WTC11 (cell line): ENCODE measurements around the gene LYAR.
"Not testable (repeated sequence)": the region's sequence is repeated elsewhere in the genome, so short reads cannot be mapped to it uniquely, and the experiment has no call there.

Experiments used
- ATF3 ChIP-seq: sonication (generic); formaldehyde crosslinking; conservative IDR thresholded peaks from 2 replicates; pipeline ENCODE4 v1.8.1; 2022; ENCODE audit warnings: mild to moderate bottlenecking, missing genetic modification reagents
- CREB1 ChIP-seq: sonication (generic); formaldehyde crosslinking; IDR thresholded peaks from 2 replicates; pipeline ENCODE4 v1.8.0; 2023; ENCODE audit warnings: mild to moderate bottlenecking, missing genetic modification reagents
- CREM ChIP-seq: sonication (generic); formaldehyde crosslinking; IDR thresholded peaks from 2 replicates; pipeline ENCODE4 v1.8.1; 2022; ENCODE audit warnings: mild to moderate bottlenecking, missing genetic modification reagents, moderate library complexity
- CTCF ChIP-seq: fragments of 200-600 bp; IDR thresholded peaks from 2 replicates; pipeline ENCODE4 v1.8.0; 2022; ENCODE audit warnings: antibody characterized with exemption
- E2F1 ChIP-seq: sonication (generic); formaldehyde crosslinking; IDR thresholded peaks from 2 replicates; pipeline ENCODE4 v1.8.0; 2022; ENCODE audit warnings: mild to moderate bottlenecking, missing genetic modification reagents
- EMX1 ChIP-seq: fragments of 250-450 bp; sonication (Bioruptor Pico); IDR thresholded peaks from 2 replicates; pipeline ENCODE4 v1.8.0; 2021; ENCODE audit warnings: mild to moderate bottlenecking
- KAT7 ChIP-seq: sonication (generic); formaldehyde crosslinking; IDR thresholded peaks from 2 replicates; pipeline ENCODE4 v1.8.1; 2023; ENCODE audit warnings: missing genetic modification reagents, mild to moderate bottlenecking, borderline replicate concordance
- MAX ChIP-seq: sonication (generic); formaldehyde crosslinking; IDR thresholded peaks from 2 replicates; pipeline ENCODE4 v1.8.0; 2022; ENCODE audit warnings: mild to moderate bottlenecking, missing genetic modification reagents
- SP1 ChIP-seq: sonication (generic); formaldehyde crosslinking; conservative IDR thresholded peaks from 2 replicates; pipeline ENCODE4 v1.8.1; 2022; ENCODE audit warnings: missing genetic modification reagents
- STAT6 ChIP-seq: sonication (generic); formaldehyde crosslinking; conservative IDR thresholded peaks from 2 replicates; pipeline ENCODE4 v1.8.1; 2023; ENCODE audit warnings: mild to moderate bottlenecking, low read depth, missing genetic modification reagents, moderate library complexity
- ZNF317 ChIP-seq: sonication (generic); formaldehyde crosslinking; IDR thresholded peaks from 2 replicates; pipeline ENCODE4 v1.8.1; 2023; ENCODE audit warnings: low read depth, mild to moderate bottlenecking, moderate library complexity, missing genetic modification reagents, borderline replicate concordance
- ZNF396 ChIP-seq: fragments of 250-450 bp; sonication (Bioruptor Pico); IDR thresholded peaks from 2 replicates; pipeline ENCODE4 v1.8.0; 2021; ENCODE audit warnings: mild to moderate bottlenecking, moderate library complexity, borderline replicate concordance
- ZNF423 ChIP-seq: fragments of 250-450 bp; sonication (Bioruptor Pico); IDR thresholded peaks from 2 replicates; pipeline ENCODE4 v2.1.2; 2022; ENCODE audit warnings: mild to moderate bottlenecking, moderate library complexity

GRCh38 chr4:4249342-4249741 lies 40.6 kb downstream of the LYAR start:
- not testable (repeated sequence) for TF ChIP-seq CTCF; E2F1 (CRISPR knock-in tag); EMX1; ZNF423 (CRISPR knock-in tag); ZNF396 (CRISPR knock-in tag); ATF3; STAT6; ZNF317 (CRISPR knock-in tag); MAX (CRISPR knock-in tag); CREM; CREB1 (CRISPR knock-in tag); SP1; KAT7 (CRISPR knock-in tag)
